PC-3 (cell line): ENCODE results near the gene CCDC24. TPM values are rescaled to one million over a fixed set of nuclear protein-coding genes. Genes with fewer than 3 reads are reported as not detected.

Experiments
- ATAC-seq: fragments of 200-7000 bp; cut with Tn5 transposase; 2 replicates; pipeline ENCODE4 v1.9.1; 2020; ENCODE audit warnings: mild to moderate bottlenecking, moderate library complexity
- BruUV-seq: library from RNA; stranded (reverse); fragments of 400-500 nt; replicated peaks from 2 replicates; lab custom pipeline; 2021; lab: Mats Ljungman, UMichigan
- CTCF ChIA-PET: fragments of 300-600 bp; sonication (Branson Sonifier 250); formaldehyde crosslinking; loops from one replicate; lab custom pipeline; 2022; ENCODE audit warnings: antibody characterized with exemption; lab: Charles Lee
- POLR2A ChIA-PET: fragments of 300-600 bp; sonication (Branson Sonifier 250); formaldehyde crosslinking; loops from one replicate; lab custom pipeline; 2022; ENCODE audit warnings: antibody characterized with exemption; ENCODE audit not compliant: unreplicated experiment; lab: Charles Lee
- DNase-seq: peaks from one replicate; pipeline ENCODE4 v3.0.0-alpha.2; 2015
- H2AFZ ChIP-seq: fragments of 300-600 bp; sonication (generic); 2 replicates; pipeline ENCODE4 v1.6.0; 2016; ENCODE audit warnings: antibody characterized with exemption, low read length
- H3F3A ChIP-seq: fragments of 300-600 bp; sonication (generic); one replicate; pipeline ENCODE4 v1.6.0; 2017; ENCODE audit warnings: antibody characterized with exemption, low read length, control low read depth, mild to moderate bottlenecking; ENCODE audit not compliant: unreplicated experiment
- H3K27ac ChIP-seq: fragments of 300-600 bp; sonication (generic); 2 replicates; pipeline ENCODE4 v1.5.1; 2016; ENCODE audit warnings: mild to moderate bottlenecking, low read length
- H3K27me3 ChIP-seq: fragments of 300-600 bp; sonication (generic); 2 replicates; pipeline ENCODE4 v1.6.1; 2016; ENCODE audit warnings: low read length, mixed read lengths
- H3K36me3 ChIP-seq: fragments of 300-600 bp; sonication (generic); 2 replicates; pipeline ENCODE4 v1.6.1; 2016; ENCODE audit warnings: low read depth, mixed run types, low read length, mixed read lengths
- H3K4me1 ChIP-seq: fragments of 300-600 bp; sonication (generic); 2 replicates; pipeline ENCODE4 v1.5.1; 2016; ENCODE audit warnings: low read length; ENCODE audit not compliant: insufficient read depth
- H3K4me2 ChIP-seq: fragments of 300-600 bp; sonication (generic); 2 replicates; pipeline ENCODE4 v1.6.0; 2016; ENCODE audit warnings: low read length
- H3K4me3 ChIP-seq: fragments of 300-600 bp; sonication (generic); 2 replicates; pipeline ENCODE4 v1.5.1; 2016; ENCODE audit warnings: mild to moderate bottlenecking, low read length, mixed read lengths
- H3K79me2 ChIP-seq: fragments of 300-600 bp; sonication (generic); 2 replicates; pipeline ENCODE4 v1.6.1; 2017; ENCODE audit warnings: low read length, mixed read lengths
- H3K9ac ChIP-seq: fragments of 300-600 bp; sonication (generic); 2 replicates; pipeline ENCODE4 v1.6.0; 2016; ENCODE audit warnings: mild to moderate bottlenecking, low read length
- H3K9me2 ChIP-seq: fragments of 300-600 bp; sonication (generic); replicated peaks from 2 replicates; pipeline ENCODE4 v1.6.1; 2016; ENCODE audit warnings: mixed run types, low read length, mixed read lengths
- H3K9me3 ChIP-seq: fragments of 300-600 bp; sonication (generic); 2 replicates; pipeline ENCODE4 v1.6.1; 2016; ENCODE audit warnings: low read length, mixed read lengths
- H4K20me1 ChIP-seq: fragments of 300-600 bp; sonication (generic); 2 replicates; pipeline ENCODE4 v1.6.1; 2016; ENCODE audit warnings: low read length, mixed read lengths
- CTCF ChIP-seq: fragments of 300-600 bp; sonication (generic); conservative IDR thresholded peaks from 2 replicates; pipeline ENCODE4 v1.5.1; 2017; ENCODE audit warnings: antibody characterized with exemption, low read depth, mild to moderate bottlenecking, low read length
- EZH2 ChIP-seq: fragments of 300-600 bp; sonication (generic); IDR thresholded peaks from one replicate; pipeline ENCODE4 v1.6.1; 2017; ENCODE audit warnings: antibody characterized with exemption, mild to moderate bottlenecking, low read length; ENCODE audit not compliant: unreplicated experiment
- EZH2phosphoT487 ChIP-seq: fragments of 300-600 bp; sonication (generic); IDR thresholded peaks from 2 replicates; pipeline ENCODE4 v1.6.1; 2018; ENCODE audit warnings: mild to moderate bottlenecking, antibody characterized with exemption, low read length, borderline replicate concordance
- intact Hi-C: fragments of 100-400 bp; cut with micrococcal nuclease; formaldehyde crosslinking; loops from 2 replicates; pipeline ENCODE4 v1.9.0; 2023
- total RNA-seq: library from RNA; depleted of rRNA; stranded (reverse); fragments of >200 nt; gene quantifications from 2 replicates; pipeline ENCODE4 v1.2.3, GENCODE V29; 2014

CCDC24 gene
- total RNA-seq, 1 experiment from 2014 or later: 10.1 TPM

- CTCF ChIA-PET: no interaction called here
- intact Hi-C loops: no loop called here
- POLR2A ChIA-PET: no interaction called here
- Histone ChIP-seq H2AFZ (no peak overlapping the region), H3K79me2 (peaks cover 12% of the 10 kb centered on the region), H3K4me3 (no peak overlapping the region), H3K4me2 (no peak overlapping the region), H3K9me3 (no peaks in the 10 kb centered on the region), H3K27me3 (no peaks in the 10 kb centered on the region), H3K4me1 (peaks cover 14% of the 10 kb centered on the region), H3K9me2 (no peaks in the 10 kb centered on the region), H3K9ac (no peak overlapping the region), H3K36me3 (peaks cover 2% of the 10 kb centered on the region; the same call in 1 of the 2 replicates), H3F3A (no peaks in the 10 kb centered on the region), H4K20me1 (no peaks in the 10 kb centered on the region), H3K27ac (no peak overlapping the region)
- DNase-seq (no peak), ATAC-seq (no peak; the same call in 1 of the 2 replicates)
- TF ChIP-seq EZH2phosphoT487: no peak
- TF ChIP-seq EZH2: no peak
- no peak for TF ChIP-seq CTCF
- no TSS peak for BruUV-seq
Measured at GRCh38 chr1:43987159-43987902, 4.1 kb upstream of the CCDC24 start.

GRCh38 chr1:43990271-43991199 lies 864 bp upstream of the CCDC24 start:
- H3K27me3 ChIP-seq: no peaks in the 10 kb centered on the region
- no peaks in the 10 kb centered on the region; the same call in 1 of the 2 replicates for H3K36me3 ChIP-seq
- peak overlapping the region; percentile 72 for H3K4me3 ChIP-seq
- no peaks in the 10 kb centered on the region for H3K79me2 ChIP-seq
- CTCF ChIA-PET: no interaction called here
- POLR2A ChIA-PET: no interaction called here
- DNase-seq (no peak), ATAC-seq (peak; percentile 2)
- peak overlapping the region; percentile 86 for H3K4me2 ChIP-seq
- H3K4me1 ChIP-seq: peaks cover 19% of the 10 kb centered on the region
- no peaks in the 10 kb centered on the region for H3F3A ChIP-seq
- BruUV-seq: TSS peak; percentile 48
- peak overlapping the region; percentile 57 for H3K9ac ChIP-seq
- no peaks in the 10 kb centered on the region for H3K9me2 ChIP-seq
- TF ChIP-seq CTCF: peak; percentile 45; the same call in 1 of the 2 replicates
- TF ChIP-seq EZH2phosphoT487: no peak
- TF ChIP-seq EZH2: no peak
- no peaks in the 10 kb centered on the region for H4K20me1 ChIP-seq
- intact Hi-C loops: loop anchor here (5.0 kb wide), 1 partner anchor 47 kb away; no protein-coding TSS in a partner anchor
- no peaks in the 10 kb centered on the region for H3K9me3 ChIP-seq
- H3K27ac ChIP-seq: peak overlapping the region; percentile 66
- H2AFZ ChIP-seq: peak overlapping the region; percentile 84
